Hematopoietic multipotent progenitor cell treated with erythropoietin and hydrocortisone succinate and interleukin-3 and kit ligand, for 4 days (in vitro differentiated cells): ENCODE data around the gene PJVK.
A peak's percentile ranks its signal among the peaks of the same experiment; 100 is the strongest.

ENCODE experiments used
- DNase-seq: peaks from one replicate; pipeline ENCODE4 v3.0.0-alpha.2; 2015

Gene PJVK

DNA sequence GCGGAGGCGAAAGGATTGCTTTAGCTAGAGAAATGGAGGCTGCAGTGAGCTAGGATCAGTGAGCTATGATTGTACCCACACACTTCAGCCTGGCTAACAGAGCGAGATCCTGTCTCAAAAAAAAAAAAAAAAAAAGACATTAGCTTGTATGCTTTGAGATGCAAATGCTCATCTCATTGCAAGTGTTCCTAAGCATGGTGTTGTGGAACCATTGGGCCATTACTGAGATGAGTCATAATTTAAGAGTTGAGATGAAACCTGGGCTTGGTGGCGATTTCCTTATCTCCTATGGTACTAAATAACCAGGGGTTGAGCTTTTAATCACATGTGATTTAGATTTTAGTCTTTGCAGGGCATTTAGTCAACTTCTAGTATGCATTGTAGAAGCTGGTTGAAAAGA lies 31.3 kb downstream of the PJVK start:
- DNase-seq: peak; percentile 60

DNA sequence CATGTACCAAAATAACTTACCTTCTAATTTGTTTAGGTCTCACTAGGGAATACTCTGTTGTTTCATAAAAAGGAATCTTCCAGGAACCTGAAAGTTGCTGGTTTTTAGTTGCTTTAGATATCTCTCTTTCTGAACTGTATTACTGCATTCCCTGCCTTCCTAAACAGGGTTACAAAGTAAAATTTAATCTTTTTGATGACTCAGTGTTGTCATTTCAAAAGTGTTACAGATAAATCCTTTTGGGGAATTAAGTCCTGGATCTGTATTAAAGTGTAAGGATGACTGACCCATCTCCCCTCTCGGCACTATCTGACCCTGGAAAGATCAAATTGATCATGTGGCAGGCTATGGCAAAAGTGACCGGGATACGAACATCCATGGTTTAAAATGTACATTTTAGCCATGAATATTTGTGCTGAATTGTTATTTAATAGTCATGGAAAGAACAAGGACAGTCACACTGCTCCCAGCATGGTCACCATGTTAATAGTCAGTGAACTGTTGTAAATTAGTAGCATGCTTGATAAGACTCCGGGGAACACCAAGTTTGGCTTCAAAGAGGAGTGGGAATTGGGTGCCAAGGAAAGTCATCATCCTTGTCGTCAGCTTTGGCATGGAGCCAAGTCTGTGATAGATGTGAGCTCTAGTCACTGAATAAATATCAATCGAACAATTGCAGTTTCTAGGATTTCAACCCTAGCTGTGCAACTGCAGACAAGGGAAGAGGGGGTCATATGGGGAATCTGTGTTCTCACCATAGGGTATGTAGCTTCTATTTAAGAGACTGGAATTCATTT lies 33.3 kb downstream of the PJVK start:
- DNase-seq: peak; percentile 18

DNA sequence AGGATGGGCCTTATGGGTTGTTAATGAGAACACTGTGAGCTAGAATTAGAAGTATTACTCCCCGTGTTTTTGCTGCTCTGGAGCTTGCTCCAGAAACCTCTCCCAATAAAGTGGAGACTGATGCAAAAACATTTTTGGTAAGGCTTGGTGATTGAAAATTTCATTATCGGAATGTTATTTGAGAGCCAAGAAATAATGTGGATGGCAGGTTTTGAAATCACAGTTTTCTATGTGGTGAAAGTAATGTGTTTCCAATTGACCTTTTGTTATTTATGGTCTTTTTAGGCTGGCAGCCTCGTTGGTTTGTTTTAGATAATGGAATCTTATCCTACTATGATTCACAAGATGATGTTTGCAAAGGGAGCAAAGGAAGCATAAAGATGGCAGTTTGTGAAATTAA lies 34.2 kb downstream of the PJVK start:
- no peak for DNase-seq

DNA sequence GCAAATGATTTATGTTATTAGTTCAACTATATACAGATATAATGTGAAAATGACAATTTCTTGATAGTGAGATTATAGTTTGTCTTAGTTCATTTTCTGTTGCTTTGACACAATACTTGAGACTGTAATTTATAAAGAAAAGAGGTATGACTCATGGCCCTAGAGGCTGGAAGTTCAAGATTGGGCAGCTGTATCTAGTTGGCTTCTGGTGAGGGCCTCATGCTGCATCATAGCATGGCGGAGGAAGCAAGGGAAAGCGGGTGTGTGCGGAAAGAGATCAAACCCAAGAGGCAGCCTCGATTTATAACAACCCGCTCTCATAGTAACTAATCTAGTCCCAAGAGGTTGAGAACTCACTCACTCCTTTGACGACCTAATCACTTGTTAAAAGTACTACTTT lies 40.4 kb downstream of the PJVK start:
- peak; percentile 13 for DNase-seq

DNA sequence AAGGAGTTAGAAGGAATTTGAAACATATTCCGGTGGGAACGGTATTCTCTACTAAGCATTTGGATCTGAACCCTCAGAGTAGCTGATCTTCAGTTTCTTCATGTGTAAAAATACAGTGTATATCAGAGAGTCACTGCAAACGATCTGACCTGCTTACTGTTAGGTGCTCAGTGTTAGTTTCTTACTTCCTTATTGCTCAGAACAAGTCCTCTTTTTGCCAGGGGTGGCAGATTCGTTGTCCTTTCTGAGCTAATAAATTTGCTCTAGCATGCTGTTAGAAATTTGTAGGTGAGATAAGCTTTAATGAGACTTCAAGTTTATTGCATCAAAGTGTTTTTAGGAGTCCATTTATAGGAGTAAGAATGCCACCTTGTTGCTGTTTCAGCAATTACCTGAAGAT lies 44.9 kb downstream of the PJVK start:
- no peak for DNase-seq

DNA sequence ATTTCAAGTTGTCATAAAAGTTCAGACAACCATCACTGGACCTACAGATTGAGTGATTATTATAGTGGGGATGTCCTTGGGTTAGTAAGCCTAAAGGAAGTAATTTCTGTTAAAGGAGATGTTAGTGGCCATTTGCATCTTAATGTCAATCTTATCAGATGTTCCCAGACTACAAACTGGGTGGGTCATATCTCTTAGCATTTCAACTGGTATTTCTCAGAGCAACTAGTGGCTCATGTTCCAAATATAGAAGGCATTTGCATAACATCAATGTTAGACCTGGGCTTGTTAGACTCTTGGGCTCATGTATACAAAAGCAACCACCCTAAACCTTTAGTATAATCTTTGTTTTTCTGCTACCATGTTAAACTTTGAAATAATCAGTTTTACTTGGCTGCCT lies 47.0 kb downstream of the PJVK start:
- DNase-seq: peak; percentile 70

DNA sequence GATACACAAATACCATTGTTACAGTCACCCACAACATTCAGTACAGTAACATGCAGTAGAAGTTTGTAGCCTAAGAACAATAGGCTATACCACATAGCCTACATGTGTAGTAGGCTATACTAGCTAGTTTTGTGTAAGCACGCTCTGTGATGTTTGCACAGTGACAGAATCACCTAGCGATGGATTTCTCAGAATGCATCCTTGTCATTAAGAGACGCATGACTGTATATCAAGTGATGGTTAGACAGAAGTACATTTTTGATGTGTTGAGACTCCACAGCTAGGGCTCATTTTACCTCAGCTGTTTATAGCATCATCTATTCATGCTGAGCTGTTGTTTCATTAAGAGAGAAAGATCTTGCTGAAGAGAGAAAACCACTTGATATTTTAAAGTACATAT lies 48.5 kb downstream of the PJVK start:
- DNase-seq: no peak

DNA sequence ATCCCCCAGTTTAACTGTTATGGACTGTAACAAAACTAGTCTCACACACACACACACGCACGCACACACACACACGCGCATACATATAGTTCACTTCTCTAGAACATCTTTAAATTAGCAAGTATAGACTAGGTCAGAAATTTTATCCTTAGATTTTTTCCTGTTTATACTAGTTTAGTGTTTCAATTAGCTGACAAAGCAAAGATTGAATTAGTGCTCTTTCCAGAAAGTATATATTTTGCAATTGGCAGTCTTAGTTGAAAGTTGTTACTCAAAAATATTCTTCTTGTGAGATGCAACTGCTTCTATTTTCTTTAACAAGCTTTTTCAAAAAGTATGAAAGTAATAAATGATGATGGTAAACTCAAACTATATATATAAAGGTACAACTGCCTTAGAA lies 51.6 kb downstream of the PJVK start:
- no peak for DNase-seq

DNA sequence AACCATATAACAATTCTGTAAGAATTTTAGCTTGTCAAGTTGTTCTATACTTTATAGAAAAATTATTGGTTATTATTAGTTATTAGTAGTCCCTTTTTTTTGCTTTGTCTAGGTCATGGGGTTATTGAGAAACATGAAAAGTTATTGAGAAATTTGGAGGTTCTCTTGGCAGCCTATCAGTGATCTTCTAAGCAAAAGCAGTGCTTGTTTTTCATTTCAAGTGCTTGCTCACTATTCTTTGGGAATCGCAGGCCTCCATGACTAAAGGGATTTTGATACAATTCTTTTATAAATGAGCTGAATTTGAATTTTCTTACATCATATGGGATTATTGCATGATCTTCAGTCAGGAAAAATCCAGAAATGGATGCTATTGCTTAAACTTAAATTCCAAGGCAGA lies 54.9 kb downstream of the PJVK start:
- DNase-seq: no peak

DNA sequence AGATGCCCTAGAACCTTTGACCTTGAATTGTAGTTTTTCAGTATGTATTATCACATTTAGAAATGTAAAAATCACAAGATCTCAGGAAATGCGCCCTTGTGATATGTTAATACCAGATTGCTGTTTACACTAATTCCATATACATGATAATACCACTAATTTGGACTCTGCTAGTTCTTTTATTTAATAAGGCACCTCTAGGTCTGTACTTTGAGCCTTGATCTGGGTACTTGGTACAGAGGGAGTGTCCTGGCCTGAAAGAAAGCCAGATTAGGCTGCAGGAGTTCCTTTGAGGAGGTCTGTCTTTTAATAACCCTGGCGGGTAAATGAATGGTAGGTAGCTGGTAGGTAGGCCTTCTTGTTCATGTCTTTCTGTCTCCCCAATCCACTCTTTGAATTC lies 55.3 kb downstream of the PJVK start:
- no peak for DNase-seq

DNA sequence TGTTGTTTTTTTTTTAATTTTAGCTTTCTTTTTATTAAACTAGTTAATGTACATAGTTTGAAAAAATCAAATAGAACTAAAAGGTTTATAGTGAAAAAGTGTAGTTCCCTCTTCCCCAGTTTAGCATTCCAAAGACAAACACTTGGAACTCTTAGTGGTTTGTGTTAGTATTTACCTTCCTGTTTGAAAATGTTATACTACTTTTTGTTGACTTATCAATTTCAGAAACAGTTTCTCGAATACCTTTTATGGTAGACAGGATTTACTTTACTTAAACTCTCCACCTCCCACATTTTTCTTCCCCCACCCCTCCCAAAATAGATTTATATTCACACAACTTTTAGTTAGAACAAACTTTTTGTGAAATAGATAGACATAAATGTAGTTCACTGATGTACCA lies 55.8 kb downstream of the PJVK start:
- no peak for DNase-seq

DNA sequence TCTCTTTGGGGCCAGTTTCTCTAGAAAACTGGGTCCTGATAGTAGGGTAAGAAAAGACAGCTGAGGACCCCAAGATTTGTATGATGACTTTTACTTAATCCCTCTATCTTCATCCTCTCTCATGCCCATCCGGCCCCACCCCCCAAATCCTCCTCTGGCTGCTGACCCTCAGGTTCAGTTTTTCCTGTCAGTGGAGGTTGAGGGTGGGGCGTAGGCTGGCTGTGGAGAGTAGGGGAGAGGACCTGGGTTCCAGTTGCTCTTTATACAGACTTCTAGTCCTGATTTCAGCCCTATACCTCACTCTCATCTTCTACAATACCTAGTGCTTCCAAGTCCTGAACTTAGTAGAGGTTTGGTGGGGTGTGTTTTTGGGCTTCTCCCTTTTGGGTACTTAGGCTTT lies 57.5 kb downstream of the PJVK start:
- no peak for DNase-seq

DNA sequence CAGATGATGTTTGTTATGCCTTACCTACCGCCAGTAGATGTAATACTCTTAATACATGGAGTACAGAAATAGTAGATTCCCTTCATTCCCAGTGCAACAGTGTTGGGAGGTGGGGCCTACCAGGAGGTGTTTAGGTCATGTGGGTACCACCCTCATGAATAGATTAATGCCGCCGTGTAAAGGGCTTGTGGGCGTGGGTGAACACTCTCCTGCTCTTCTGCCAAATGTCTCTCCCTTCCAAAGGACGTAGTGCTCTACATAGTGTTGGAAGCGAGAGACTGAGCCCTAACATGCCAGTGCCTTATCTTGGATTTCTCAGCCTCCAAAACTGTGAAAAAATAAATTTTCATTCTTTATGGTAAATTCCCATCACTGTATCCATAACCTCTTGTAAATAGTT lies 59.2 kb downstream of the PJVK start:
- no peak for DNase-seq
